DMS 273 (cell line): ENCODE results near the gene CDYL.

Source experiments
- DNase-seq: peaks from one replicate; lab custom pipeline; 2025; ENCODE audit not compliant: unreplicated experiment; lab: John Stamatoyannopoulos, UW

CDYL gene

GRCh38 chr6:4774296-4774695 lies 1.9 kb upstream of the CDYL start:
- DNase-seq = no peak

GRCh38 chr6:4774715-4775493 lies 1.3 kb upstream of the CDYL start:
- DNase-seq = peak; percentile 46

GRCh38 chr6:4775494-4776130 lies 592 bp upstream of the CDYL start:
- DNase-seq = peak; percentile 91

- DNase-seq = peak; percentile 80
These were observed 539 bp downstream of the CDYL start for GRCh38 chr6:4776493-4777393.

- peak; percentile 41 for DNase-seq
These were observed 1.3 kb downstream of the CDYL start for GRCh38 chr6:4777394-4777935.

GRCh38 chr6:4778086-4778485 lies 1.9 kb downstream of the CDYL start:
- peak; percentile 34 for DNase-seq

GRCh38 chr6:4780360-4780812 lies 4.2 kb downstream of the CDYL start:
- no peak for DNase-seq

- no peak for DNase-seq
These were observed 5.2 kb downstream of the CDYL start for GRCh38 chr6:4781426-4781825.

GRCh38 chr6:4781967-4782575 lies 5.9 kb downstream of the CDYL start:
- DNase-seq = no peak

GRCh38 chr6:4786996-4787395 lies 10.8 kb downstream of the CDYL start:
- DNase-seq = no peak

GRCh38 chr6:4788482-4788881 lies 12.3 kb downstream of the CDYL start:
- DNase-seq = no peak

GRCh38 chr6:4788953-4789584 lies 12.9 kb downstream of the CDYL start:
- no peak for DNase-seq

GRCh38 chr6:4790158-4790899 lies 14.1 kb downstream of the CDYL start:
- no peak for DNase-seq

- no peak for DNase-seq
These were observed 18.0 kb downstream of the CDYL start for GRCh38 chr6:4794140-4794707.

GRCh38 chr6:4797587-4797986 lies 21.4 kb downstream of the CDYL start:
- DNase-seq = no peak

GRCh38 chr6:4799912-4800311 lies 23.7 kb downstream of the CDYL start:
- no peak for DNase-seq

- DNase-seq = no peak
These were observed 24.5 kb downstream of the CDYL start for GRCh38 chr6:4800662-4801061.

GRCh38 chr6:4801491-4802110 lies 25.4 kb downstream of the CDYL start:
- DNase-seq = no peak
